GM06990 (cell line): ENCODE measurements around the gene ZBTB17.
"Not testable (repeated sequence)": the region's sequence is repeated elsewhere in the genome, so short reads cannot be mapped to it uniquely, and the experiment has no call there.

Experiments used
- DNase-seq: peaks from one replicate; pipeline ENCODE4 v3.0.0-alpha.2; 2011; ENCODE audit not compliant: insufficient read length; ENCODE audit errors: extremely low read depth
- H3K27me3 ChIP-seq: replicated peaks from 2 replicates; pipeline ENCODE4 v1.6.0; 2011; ENCODE audit warnings: low read length; ENCODE audit not compliant: control insufficient read depth, insufficient read depth
- H3K36me3 ChIP-seq: 2 replicates; pipeline ENCODE4 v1.5.1; 2011; ENCODE audit warnings: low read length; ENCODE audit not compliant: control insufficient read depth, insufficient read depth
- H3K4me3 ChIP-seq: replicated peaks from 2 replicates; pipeline ENCODE4 v1.5.1; 2011; ENCODE audit warnings: low read depth, mild to moderate bottlenecking, control low read depth, low read length
- CTCF ChIP-seq: IDR thresholded peaks from 2 replicates; pipeline ENCODE4 v1.5.1; 2011; ENCODE audit warnings: low read length, control low read depth, mild to moderate bottlenecking, inconsistent platforms; ENCODE audit not compliant: insufficient read depth, poor library complexity, severe bottlenecking

The ZBTB17 gene

GRCh38 chr1:15931884-15932283 is 44.0 kb downstream of the ZBTB17 start:
- Histone ChIP-seq H3K27me3 (no peaks in the 10 kb centered on the region), H3K4me3 (no peak overlapping the region), H3K36me3 (peaks cover 58% of the 10 kb centered on the region)
- DNase-seq = no peak
- no peak for TF ChIP-seq CTCF

- Histone ChIP-seq H3K36me3 (peaks cover 57% of the 10 kb centered on the region), H3K27me3 (no peaks in the 10 kb centered on the region), H3K4me3 (no peak overlapping the region)
- DNase-seq = no peak
- no peak for TF ChIP-seq CTCF
These were observed 44.5 kb downstream of the ZBTB17 start for GRCh38 chr1:15931401-15931800.

GRCh38 chr1:15928971-15929965 is 46.6 kb downstream of the ZBTB17 start:
- peaks cover 44% of the 10 kb centered on the region for H3K36me3 ChIP-seq
- no peak for TF ChIP-seq CTCF
- no peak for DNase-seq
- H3K4me3 ChIP-seq = no peak overlapping the region
- H3K27me3 ChIP-seq = no peaks in the 10 kb centered on the region

GRCh38 chr1:15926448-15926847 is 49.5 kb downstream of the ZBTB17 start:
- not testable (repeated sequence) for DNase-seq, H3K27me3 ChIP-seq, H3K4me3 ChIP-seq
- H3K36me3 ChIP-seq = peaks cover 30% of the 10 kb centered on the region

GRCh38 chr1:15923241-15923640 is 52.7 kb downstream of the ZBTB17 start:
- no peak for DNase-seq
- Histone ChIP-seq H3K36me3 (peaks cover 12% of the 10 kb centered on the region), H3K4me3 (no peak overlapping the region), H3K27me3 (no peaks in the 10 kb centered on the region)
- TF ChIP-seq CTCF = no peak

- H3K27me3 ChIP-seq = no peaks in the 10 kb centered on the region
- no peak for DNase-seq
- no peak for TF ChIP-seq CTCF
- peaks cover 10% of the 10 kb centered on the region for H3K36me3 ChIP-seq
- H3K4me3 ChIP-seq = no peak overlapping the region
These were observed 56.8 kb downstream of the ZBTB17 start for GRCh38 chr1:15918962-15919715.
